ENCODE data around the gene PNPLA7. TPM values are rescaled to one million over a fixed set of nuclear protein-coding genes. Genes with fewer than 3 reads are reported as not detected.

PNPLA7 gene
- total RNA-seq, 1 donor from 2014 or later, result 9.0 TPM

GRCh38 chr9:137449081-137449844, 100.9 kb downstream of the PNPLA7 start:
- intact Hi-C loops (cut with micrococcal nuclease), result no loop called here
- no peak for DNase-seq
- TF ChIP-seq CTCF (IDR thresholded peaks at IDR 0.05; ENCODE audit: borderline replicate concordance), result no peak
- H3K4me3 ChIP-seq, result no peak overlapping the region
- H3K27me3 ChIP-seq (ENCODE audit: low read depth), result peaks cover 8% of the 10 kb centered on the region
- H3K36me3 ChIP-seq, result peaks cover 22% of the 10 kb centered on the region
- H3K27ac ChIP-seq (replicated peaks), result no peak overlapping the region
- H3K4me1 ChIP-seq, result peaks cover 11% of the 10 kb centered on the region
- no peaks in the 10 kb centered on the region for H3K9me3 ChIP-seq (replicated peaks)

- DNase-seq, result no peak
- Histone ChIP-seq H3K9me3 (replicated peaks) (no peaks in the 10 kb centered on the region), H3K36me3 (peaks cover 22% of the 10 kb centered on the region), H3K27ac (replicated peaks) (no peak overlapping the region), H3K4me3 (no peak overlapping the region), H3K4me1 (peaks cover 7% of the 10 kb centered on the region), H3K27me3 (ENCODE audit: low read depth) (peaks cover 14% of the 10 kb centered on the region)
- no peak for TF ChIP-seq CTCF (IDR thresholded peaks at IDR 0.05; ENCODE audit: borderline replicate concordance)
- intact Hi-C loops (cut with micrococcal nuclease), result no loop called here
Observed at GRCh38 chr9:137448602-137448962, 101.6 kb downstream of the PNPLA7 start.

- no peak overlapping the region for H3K4me3 ChIP-seq
- TF ChIP-seq CTCF (IDR thresholded peaks at IDR 0.05; ENCODE audit: borderline replicate concordance), result no peak
- H3K27ac ChIP-seq (replicated peaks), result no peak overlapping the region
- H3K27me3 ChIP-seq (ENCODE audit: low read depth), result peaks cover 21% of the 10 kb centered on the region
- H3K36me3 ChIP-seq, result peaks cover 19% of the 10 kb centered on the region
- peaks cover 4% of the 10 kb centered on the region for H3K4me1 ChIP-seq
- intact Hi-C loops (cut with micrococcal nuclease), result no loop called here
- DNase-seq, result no peak
- no peaks in the 10 kb centered on the region for H3K9me3 ChIP-seq (replicated peaks)
Observed at GRCh38 chr9:137447722-137448601, 102.2 kb downstream of the PNPLA7 start.

GRCh38 chr9:137446851-137447471, 103.2 kb downstream of the PNPLA7 start:
- no peak for TF ChIP-seq CTCF (IDR thresholded peaks at IDR 0.05; ENCODE audit: borderline replicate concordance)
- H3K27ac ChIP-seq (replicated peaks), result no peak overlapping the region
- H3K36me3 ChIP-seq, result peaks cover 11% of the 10 kb centered on the region
- intact Hi-C loops (cut with micrococcal nuclease), result no loop called here
- H3K4me3 ChIP-seq, result no peak overlapping the region
- peaks cover 31% of the 10 kb centered on the region for H3K27me3 ChIP-seq (ENCODE audit: low read depth)
- H3K4me1 ChIP-seq, result peaks cover 5% of the 10 kb centered on the region
- H3K9me3 ChIP-seq (replicated peaks), result no peaks in the 10 kb centered on the region
- DNase-seq, result no peak

- H3K4me3 ChIP-seq, result no peak overlapping the region
- H3K36me3 ChIP-seq, result peaks cover 11% of the 10 kb centered on the region
- no peak overlapping the region for H3K27ac ChIP-seq (replicated peaks)
- TF ChIP-seq CTCF (IDR thresholded peaks at IDR 0.05; ENCODE audit: borderline replicate concordance), result no peak
- no peak for DNase-seq
- H3K4me1 ChIP-seq, result peaks cover 13% of the 10 kb centered on the region
- intact Hi-C loops (cut with micrococcal nuclease), result no loop called here
- H3K27me3 ChIP-seq (ENCODE audit: low read depth), result peaks cover 40% of the 10 kb centered on the region
- H3K9me3 ChIP-seq (replicated peaks), result no peaks in the 10 kb centered on the region
Observed at GRCh38 chr9:137445930-137446431, 104.2 kb downstream of the PNPLA7 start.
